ENCODE data around the gene AGBL3.

The AGBL3 gene

DNA sequence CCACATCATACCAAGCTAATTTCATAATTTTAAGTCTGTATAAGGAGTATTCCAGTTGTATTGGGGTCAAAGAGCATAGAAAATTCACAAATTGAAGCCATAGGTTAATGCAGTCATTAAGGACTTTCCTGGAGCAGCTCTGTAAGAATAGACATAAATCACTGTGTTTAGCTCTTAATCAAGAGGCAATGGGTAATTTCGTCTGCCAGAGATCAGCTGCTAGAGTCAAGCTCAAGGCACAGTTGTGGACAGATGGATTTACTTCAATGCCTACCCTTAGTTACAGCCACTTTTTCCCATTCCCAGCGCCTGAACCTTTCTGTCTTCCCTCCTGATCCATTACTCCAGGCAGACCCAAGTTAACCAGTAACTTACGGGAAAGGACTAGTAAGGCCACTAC is 40.6 kb upstream of the AGBL3 start:
- TF ChIP-seq, protein P1, sequence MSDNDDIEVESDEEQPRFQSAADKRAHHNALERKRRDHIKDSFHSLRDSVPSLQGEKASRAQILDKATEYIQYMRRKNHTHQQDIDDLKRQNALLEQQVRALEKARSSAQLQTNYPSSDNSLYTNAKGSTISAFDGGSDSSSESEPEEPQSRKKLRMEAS (IDR thresholded peaks at IDR 0.05): no peak
- TF ChIP-seq, protein P2, sequence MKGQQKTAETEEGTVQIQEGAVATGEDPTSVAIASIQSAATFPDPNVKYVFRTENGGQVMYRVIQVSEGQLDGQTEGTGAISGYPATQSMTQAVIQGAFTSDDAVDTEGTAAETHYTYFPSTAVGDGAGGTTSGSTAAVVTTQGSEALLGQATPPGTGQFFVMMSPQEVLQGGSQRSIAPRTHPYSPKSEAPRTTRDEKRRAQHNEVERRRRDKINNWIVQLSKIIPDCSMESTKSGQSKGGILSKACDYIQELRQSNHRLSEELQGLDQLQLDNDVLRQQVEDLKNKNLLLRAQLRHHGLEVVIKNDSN (IDR thresholded peaks at IDR 0.05): no peak
- TF ChIP-seq TCF12 (IDR thresholded peaks at IDR 0.05; ENCODE audit: low read depth) (no peak), EP300 (IDR thresholded peaks at IDR 0.05; ENCODE audit: borderline replicate concordance) (no peak), REST (IDR thresholded peaks at IDR 0.05; ENCODE audit: low read depth) (no peak), FOXM1 (IDR thresholded peaks at IDR 0.05; ENCODE audit: borderline replicate concordance, low read depth) (no peak), ZBTB7A (IDR thresholded peaks at IDR 0.05; ENCODE audit: low read depth) (no peak), EGR1 (IDR thresholded peaks at IDR 0.05) (no peak), RAD21 (IDR thresholded peaks at IDR 0.05; ENCODE audit: low read depth) (no peak), CREB1 (IDR thresholded peaks at IDR 0.05; ENCODE audit: low read depth) (no peak), TEAD4 (IDR thresholded peaks at IDR 0.05) (no peak), NFIC (IDR thresholded peaks at IDR 0.05) (no peak)

DNA sequence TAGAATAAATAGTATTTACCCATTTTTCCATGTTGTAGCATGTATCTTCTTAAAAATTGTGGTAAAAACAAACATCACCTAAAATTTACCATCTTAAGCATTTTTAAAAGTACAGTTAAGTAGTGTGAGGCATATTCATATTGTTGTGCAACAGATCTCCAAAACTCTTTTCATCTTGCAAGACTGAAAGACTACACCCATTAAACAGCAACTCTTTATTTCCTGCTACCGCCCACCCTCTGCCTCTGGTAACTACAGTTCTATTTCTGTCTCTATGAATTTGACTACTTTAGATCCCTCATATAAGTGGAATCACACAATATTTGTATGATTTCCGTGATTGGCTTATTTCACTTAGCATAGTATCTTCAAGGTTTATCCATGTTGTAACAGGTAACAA is 40.0 kb upstream of the AGBL3 start:
- TF ChIP-seq YY1 (IDR thresholded peaks at IDR 0.05; ENCODE audit: low read depth) (no peak), NFIC (IDR thresholded peaks at IDR 0.05) (no peak), EGR1 (IDR thresholded peaks at IDR 0.05) (no peak), REST (IDR thresholded peaks at IDR 0.05; ENCODE audit: low read depth) (no peak), CREB1 (IDR thresholded peaks at IDR 0.05; ENCODE audit: low read depth) (no peak), FOXM1 (IDR thresholded peaks at IDR 0.05; ENCODE audit: borderline replicate concordance, low read depth) (no peak), CEBPB (IDR thresholded peaks at IDR 0.05) (no peak)
- TF ChIP-seq, protein P1 (IDR thresholded peaks at IDR 0.05): no peak

GRCh38 chr7:134947329-134947728 is 39.0 kb upstream of the AGBL3 start:
- TF ChIP-seq TEAD4 (IDR thresholded peaks at IDR 0.05) (no peak), TAF1 (IDR thresholded peaks at IDR 0.05; ENCODE audit: low read depth) (no peak), EP300 (IDR thresholded peaks at IDR 0.05; ENCODE audit: borderline replicate concordance) (no peak), FOXM1 (IDR thresholded peaks at IDR 0.05; ENCODE audit: borderline replicate concordance, low read depth) (no peak), TCF12 (IDR thresholded peaks at IDR 0.05; ENCODE audit: low read depth) (no peak), NFIC (IDR thresholded peaks at IDR 0.05) (no peak), CREB1 (IDR thresholded peaks at IDR 0.05; ENCODE audit: low read depth) (no peak), RAD21 (IDR thresholded peaks at IDR 0.05; ENCODE audit: low read depth) (no peak)
- TF ChIP-seq, protein P2 (IDR thresholded peaks at IDR 0.05): no peak

- no peak for TF ChIP-seq RAD21 (IDR thresholded peaks at IDR 0.05; ENCODE audit: low read depth)
- no peak for TF ChIP-seq YY1 (IDR thresholded peaks at IDR 0.05; ENCODE audit: low read depth)
- TF ChIP-seq TAF1 (IDR thresholded peaks at IDR 0.05; ENCODE audit: low read depth): no peak
- TF ChIP-seq EP300 (IDR thresholded peaks at IDR 0.05; ENCODE audit: borderline replicate concordance): no peak
- TF ChIP-seq CEBPB (IDR thresholded peaks at IDR 0.05): no peak
Observed at GRCh38 chr7:134947831-134948230, 38.5 kb upstream of the AGBL3 start.

DNA sequence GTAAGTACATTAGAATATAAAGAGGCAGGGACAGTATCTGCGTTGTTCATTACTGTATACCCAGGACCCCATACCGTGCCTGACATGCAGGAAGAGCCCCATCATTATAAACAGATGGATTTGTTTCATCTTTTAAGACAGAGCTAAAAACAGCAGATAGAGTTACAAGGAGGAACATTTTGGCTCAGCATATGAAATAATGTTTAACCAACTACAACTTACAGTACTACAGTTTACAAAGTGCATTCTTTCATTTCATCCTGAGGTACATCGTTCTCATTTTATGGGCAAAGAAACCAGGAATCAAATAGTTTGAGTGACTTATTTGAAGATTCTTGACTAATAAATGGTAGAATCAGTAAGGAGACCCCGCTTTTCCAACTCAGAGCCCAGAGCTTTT is 38.1 kb upstream of the AGBL3 start:
- TF ChIP-seq TAF1 (IDR thresholded peaks at IDR 0.05; ENCODE audit: low read depth) (no peak), EP300 (IDR thresholded peaks at IDR 0.05; ENCODE audit: borderline replicate concordance) (no peak), CEBPB (IDR thresholded peaks at IDR 0.05) (no peak), TEAD4 (IDR thresholded peaks at IDR 0.05) (no peak), FOXM1 (IDR thresholded peaks at IDR 0.05; ENCODE audit: borderline replicate concordance, low read depth) (no peak), NFIC (IDR thresholded peaks at IDR 0.05) (no peak), ZBTB7A (IDR thresholded peaks at IDR 0.05; ENCODE audit: low read depth) (no peak), YY1 (IDR thresholded peaks at IDR 0.05; ENCODE audit: low read depth) (no peak), RAD21 (IDR thresholded peaks at IDR 0.05; ENCODE audit: low read depth) (no peak), EGR1 (IDR thresholded peaks at IDR 0.05) (no peak), CREB1 (IDR thresholded peaks at IDR 0.05; ENCODE audit: low read depth) (no peak), REST (IDR thresholded peaks at IDR 0.05; ENCODE audit: low read depth) (no peak), TCF12 (IDR thresholded peaks at IDR 0.05; ENCODE audit: low read depth) (no peak)
- TF ChIP-seq, protein P1 (IDR thresholded peaks at IDR 0.05): no peak
- TF ChIP-seq, protein P2 (IDR thresholded peaks at IDR 0.05): no peak

Measured in Ishikawa (cell line).